ENCODE data around the gene PAFAH2. TPM values are rescaled to one million over a fixed set of nuclear protein-coding genes. Genes with fewer than 3 reads are reported as not detected.

The PAFAH2 gene
- total and polyA plus RNA-seq, 2 of the 8 experiments (the other 6 are each of a cell fraction or from before 2014, with no cell fraction given): 7.7 to 9.3 TPM

DNA sequence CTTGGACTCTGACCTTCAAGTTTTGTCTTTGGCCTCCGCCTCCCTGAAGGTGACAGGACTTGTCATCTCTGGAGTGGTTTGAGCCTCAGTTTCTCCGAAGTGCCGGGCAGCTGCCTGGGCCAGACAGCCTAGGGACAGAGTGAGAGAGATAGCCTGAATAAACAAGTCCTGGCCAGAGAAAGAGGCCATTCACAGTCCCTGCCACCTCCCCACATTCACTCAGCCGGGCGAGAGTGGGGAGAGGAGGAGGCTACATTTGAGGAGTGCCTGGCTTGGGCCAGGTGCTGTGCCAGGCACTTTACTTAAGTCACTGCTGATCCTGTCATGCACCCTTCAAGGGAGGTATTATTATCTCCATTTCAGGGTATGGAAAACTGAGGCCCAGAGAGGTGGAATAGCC is 27.2 kb upstream of the PAFAH2 start:
- no peak overlapping the region for H2AK5ac ChIP-seq (ENCODE audit: low read depth, low read length)
- H3K23me2 ChIP-seq (ENCODE audit: low read depth, low read length): peaks cover 3% of the 10 kb centered on the region; the same call in 1 of the 2 replicates
- H2BK12ac ChIP-seq (ENCODE audit: low read depth, low read length): no peak overlapping the region
- no peak overlapping the region for H3K4me2 ChIP-seq (ENCODE audit: insufficient read depth in 1 of 2, low read depth in 2 of 2, low read length in 2 of 2)
- ChIA-PET POLR2A (ENCODE audit: partially characterized antibody) (interaction anchor here (0.9 to 1.6 kb wide), 3 partner anchors 11 to 205 kb away, joined by 3 to 6 read pairs (median 3); partner anchors contain the start of gene MTFR1L), CTCF (ENCODE audit: partially characterized antibody) (interaction anchor here (0.6 to 6.4 kb wide), 4 partner anchors 10 to 121 kb away, joined by 4 to 46 read pairs (median 6); no protein-coding TSS in a partner anchor)
- H2BK15ac ChIP-seq (ENCODE audit: low read length): no peak overlapping the region
- H3K56ac ChIP-seq (replicated peaks; ENCODE audit: insufficient read length, low read depth, low read length): no peak overlapping the region
- H3K18ac ChIP-seq (ENCODE audit: extremely low read depth, low read length): no peak overlapping the region
- no peak overlapping the region for H3K27ac ChIP-seq (ENCODE audit: low read depth, low read length)
- FAIRE-seq (no peak), DNase-seq (ENCODE audit: low read depth in 1 of 2, low spot score in 2 of 2) (no peak)
- H4K5ac ChIP-seq (ENCODE audit: insufficient read length, low read depth, low read length): no peak overlapping the region
- H3K36me3 ChIP-seq (ENCODE audit: control insufficient read depth in 2 of 4, insufficient read depth in 4 of 4, low read length in 3 of 4): no peaks in the 10 kb centered on the region
- no peak overlapping the region for H2AFZ ChIP-seq (ENCODE audit: low read length)
- H2BK5ac ChIP-seq (ENCODE audit: low read depth, low read length): no peak overlapping the region
- H2BK20ac ChIP-seq (ENCODE audit: low read length): no peak overlapping the region
- H3K4ac ChIP-seq (replicated peaks; ENCODE audit: insufficient read length, low read depth, low read length): no peak overlapping the region
- no peak overlapping the region for H4K91ac ChIP-seq (replicated peaks; ENCODE audit: insufficient read length, low read length)
- no peak overlapping the region for H3K23ac ChIP-seq (ENCODE audit: insufficient read length)
- peaks cover 0 to 16% (median 13%) of the 10 kb centered on the region in 4 experiments; a peak in 6 of 7 replicates for H3K4me1 ChIP-seq (replicated peaks in 1 of 4; ENCODE audit: control insufficient read depth in 3 of 4, insufficient read depth in 4 of 4, low read length in 3 of 4)
- H3K9ac ChIP-seq (replicated peaks in 1 of 4; ENCODE audit: extremely low read depth in 1 of 4, low read depth in 3 of 4, low read length in 3 of 4): no peak overlapping the region
- no peaks in the 10 kb centered on the region for H3K79me1 ChIP-seq (ENCODE audit: low read depth, low read length)
- no peak overlapping the region for H3K4me3 ChIP-seq (ENCODE audit: extremely low read depth in 1 of 4, insufficient read depth in 2 of 4, low read depth in 3 of 4, low read length in 4 of 4)
- no peak overlapping the region for H3K14ac ChIP-seq (ENCODE audit: insufficient read length)
- H3K27me3 ChIP-seq (replicated peaks in 1 of 4; ENCODE audit: control insufficient read depth in 3 of 4, extremely low read depth in 1 of 4, insufficient read depth in 3 of 4, low read length in 3 of 4): no peaks in the 10 kb centered on the region
- no peaks in the 10 kb centered on the region for H3K79me2 ChIP-seq (ENCODE audit: control insufficient read depth in 1 of 2, insufficient read depth in 2 of 2, low read length in 2 of 2)
- H2BK120ac ChIP-seq (replicated peaks; ENCODE audit: low read depth, low read length): no peak overlapping the region
- H4K20me1 ChIP-seq (replicated peaks in 1 of 2; ENCODE audit: control insufficient read depth in 1 of 2, insufficient read depth in 2 of 2, low read length in 2 of 2): no peaks in the 10 kb centered on the region
- H4K8ac ChIP-seq (ENCODE audit: extremely low read depth, insufficient read depth, low read length): no peak overlapping the region
- H3K9me3 ChIP-seq (ENCODE audit: insufficient read depth in 2 of 2, low read depth in 1 of 2, low read length in 1 of 2): no peaks in the 10 kb centered on the region
- 86% methylated on average over 5 of the region's 5 CpGs; no CpG with 5 or more reads in 1 of the 2 experiments for WGBS, 2 experiments (ENCODE audit: extremely low coverage in 1 of 2, insufficient coverage in 1 of 2, insufficient read length in 1 of 2, insufficient replicate concordance in 2 of 2, low coverage in 1 of 2, low lambda C conversion rate in 2 of 2, missing lambda C conversion rate in 1 of 2)
- TF ChIP-seq SP4 (IDR thresholded peaks at IDR 0.05; ENCODE audit: low read length) (no peak), CTBP2 (IDR thresholded peaks at IDR 0.05; ENCODE audit: borderline replicate concordance, insufficient read depth, insufficient read length, low read length) (no peak)

Data from H1 (cell line).